Pons (tissue), 1 donor: ENCODE results near the gene MCC.

Experiments used
- DNase-seq: peaks from one replicate; pipeline ENCODE4 v3.0.0-alpha.2; 2016; ENCODE audit warnings: low spot score

Gene MCC

GRCh38 chr5:112976432-112977309, 511.6 kb downstream of the MCC start, which contains the start of gene DCP2:
DCP2 (plus strand) TSS chr5:112976798; CDS start chr5:112976934, 136 bp downstream.
- peak; percentile 99 for DNase-seq

GRCh38 chr5:112975721-112976431, 512.4 kb downstream of the MCC start:
- no peak for DNase-seq

GRCh38 chr5:112974901-112975300, 513.4 kb downstream of the MCC start:
- no peak for DNase-seq

- no peak for DNase-seq
These were observed 514.3 kb downstream of the MCC start for GRCh38 chr5:112973904-112974303.

GRCh38 chr5:112973036-112973435, 515.2 kb downstream of the MCC start:
- DNase-seq: no peak
